NCI-H1417 (cell line): ENCODE results near the gene MCMBP.
"Not testable (repeated sequence)": the region's sequence is repeated elsewhere in the genome, so short reads cannot be mapped to it uniquely, and the experiment has no call there.

Experiments used
- DNase-seq, 3 experiments: peaks; one replicate each; lab custom pipeline; 2025; lab: John Stamatoyannopoulos, UW

The MCMBP gene

DNA sequence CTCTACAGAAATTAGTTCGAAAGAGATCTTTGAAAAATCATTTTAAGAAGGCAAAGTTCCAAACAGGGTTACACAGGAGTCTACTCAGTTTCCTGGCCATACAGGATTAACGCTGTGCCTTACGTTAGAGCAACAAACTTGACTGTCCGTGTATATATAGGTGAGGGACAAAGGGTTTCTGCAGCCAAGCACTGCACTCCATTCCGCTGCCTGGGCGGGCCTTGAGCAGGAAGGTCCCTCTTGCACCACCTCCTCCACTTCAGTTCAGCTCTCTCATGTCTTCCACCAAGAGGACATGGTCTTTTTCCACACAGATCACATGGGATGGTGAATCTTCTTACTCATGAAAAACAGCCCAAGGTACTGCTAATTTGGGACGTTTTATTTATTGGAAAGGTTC lies 43.2 kb downstream of the MCMBP start:
- no peak for DNase-seq

GRCh38 chr10:119827430-119827829 lies 45.2 kb downstream of the MCMBP start:
- no peak for DNase-seq

- no peak for DNase-seq
These were observed 45.9 kb downstream of the MCMBP start for GRCh38 chr10:119826771-119827170.

- DNase-seq: no peak
These were observed 48.3 kb downstream of the MCMBP start for GRCh38 chr10:119824299-119824698.

- peak in 1 of 3 experiments; percentile 37 for DNase-seq
These were observed 51.5 kb downstream of the MCMBP start for GRCh38 chr10:119821182-119821581.

- no peak for DNase-seq
These were observed 53.8 kb downstream of the MCMBP start for GRCh38 chr10:119818889-119819270.

DNA sequence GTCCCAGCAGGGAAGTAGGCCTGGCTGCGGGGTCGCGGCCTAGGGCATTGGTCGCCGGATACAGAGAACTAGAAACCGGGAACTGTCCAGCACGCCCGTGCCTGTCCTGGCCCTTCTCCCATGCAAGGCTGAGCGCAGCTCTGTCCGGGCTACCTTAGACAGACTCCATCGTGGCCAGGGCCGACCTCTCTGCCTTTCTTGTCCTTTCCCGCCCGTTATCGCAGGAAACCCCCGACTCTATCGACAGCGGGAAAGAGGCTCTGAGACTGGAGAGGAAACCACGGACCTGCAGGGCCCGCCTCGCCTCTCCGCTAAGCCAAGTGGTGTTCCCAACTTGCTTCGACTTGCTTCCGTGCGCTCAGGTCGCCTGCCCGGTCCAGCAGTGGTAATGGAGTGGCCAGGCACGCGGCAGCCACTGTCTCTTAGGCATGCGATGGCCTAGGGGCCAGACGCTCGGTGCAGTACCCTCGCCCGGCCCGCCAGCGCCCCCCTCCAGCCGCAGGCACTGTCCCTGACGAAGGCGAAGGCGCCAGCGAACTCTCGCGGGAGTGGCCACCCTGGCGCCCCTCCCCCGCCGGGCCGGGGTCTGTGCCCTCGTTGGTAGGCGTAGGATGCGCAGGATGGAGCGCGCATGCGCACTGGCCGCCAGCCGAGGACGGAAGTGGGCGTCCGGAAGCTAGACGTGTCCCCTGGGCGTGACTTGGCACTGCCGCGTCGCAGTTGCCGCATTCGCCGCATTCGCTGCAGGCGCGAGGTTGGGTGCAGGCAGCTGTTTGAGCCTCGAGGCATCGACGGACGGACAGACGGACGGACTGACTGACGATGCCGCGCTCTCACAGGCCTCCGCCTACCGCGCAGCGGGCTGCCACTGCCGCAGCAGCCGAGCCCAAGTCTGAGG lies 54.4 kb downstream of the MCMBP start:
- no peak for DNase-seq

DNA sequence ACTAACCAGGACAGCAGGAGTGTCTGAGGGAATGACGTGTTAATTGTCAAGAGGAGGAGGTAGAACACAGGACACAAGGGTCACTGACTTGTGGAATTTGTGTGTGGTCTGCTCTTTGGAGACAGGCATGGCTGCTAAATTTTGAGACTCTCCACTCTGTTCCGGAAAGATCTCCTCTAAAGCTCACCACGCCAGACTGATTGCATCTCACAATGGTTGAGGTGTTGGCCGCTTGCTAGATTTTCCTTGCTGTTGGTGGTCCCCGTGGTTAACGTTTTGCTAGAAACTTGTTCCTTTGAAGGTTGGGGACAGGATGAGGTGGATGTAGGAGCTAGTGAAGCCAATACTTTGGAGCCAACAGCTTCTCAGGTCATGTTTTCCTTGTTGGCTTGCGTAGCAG lies 57.0 kb downstream of the MCMBP start:
- no peak for DNase-seq

DNA sequence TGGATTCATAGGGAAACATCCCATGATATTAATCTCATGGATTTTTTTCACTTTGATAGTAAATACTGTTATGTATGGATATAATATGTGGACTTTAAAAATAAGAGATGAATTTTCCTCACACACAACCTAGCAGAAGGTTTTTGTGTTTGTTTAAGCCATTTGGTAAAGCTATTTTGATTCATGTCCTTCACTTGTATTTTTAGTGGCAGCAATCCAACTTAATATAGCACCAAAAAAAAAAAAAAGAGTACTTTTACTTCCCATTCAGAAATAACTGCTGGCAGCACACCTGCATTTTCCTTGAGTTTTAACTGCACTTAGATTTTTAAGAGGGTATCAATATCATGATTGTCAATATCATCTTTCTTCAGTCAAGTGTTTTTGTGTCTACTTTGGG lies 60.0 kb downstream of the MCMBP start:
- DNase-seq: peak in 1 of 3 experiments; percentile 9

DNA sequence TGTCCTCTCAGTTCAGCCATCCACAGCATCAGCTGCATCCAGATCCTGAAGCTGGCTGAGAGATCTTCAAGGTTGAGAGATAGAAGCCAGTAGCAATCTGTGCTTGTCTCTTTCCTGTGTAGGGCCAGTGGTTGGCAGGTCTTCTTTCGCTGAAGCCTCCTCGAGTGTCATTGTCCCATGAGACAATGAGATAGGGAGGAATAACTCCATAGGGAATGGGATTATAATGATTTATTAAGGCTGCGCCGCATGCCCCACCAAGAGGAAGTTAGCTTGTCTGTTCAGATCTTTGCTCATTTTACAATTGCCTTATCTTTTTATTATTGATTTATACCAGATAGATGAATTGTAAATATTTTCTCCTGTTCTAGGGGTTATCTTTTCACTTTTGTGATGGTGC lies 61.5 kb downstream of the MCMBP start:
- no peak for DNase-seq

DNA sequence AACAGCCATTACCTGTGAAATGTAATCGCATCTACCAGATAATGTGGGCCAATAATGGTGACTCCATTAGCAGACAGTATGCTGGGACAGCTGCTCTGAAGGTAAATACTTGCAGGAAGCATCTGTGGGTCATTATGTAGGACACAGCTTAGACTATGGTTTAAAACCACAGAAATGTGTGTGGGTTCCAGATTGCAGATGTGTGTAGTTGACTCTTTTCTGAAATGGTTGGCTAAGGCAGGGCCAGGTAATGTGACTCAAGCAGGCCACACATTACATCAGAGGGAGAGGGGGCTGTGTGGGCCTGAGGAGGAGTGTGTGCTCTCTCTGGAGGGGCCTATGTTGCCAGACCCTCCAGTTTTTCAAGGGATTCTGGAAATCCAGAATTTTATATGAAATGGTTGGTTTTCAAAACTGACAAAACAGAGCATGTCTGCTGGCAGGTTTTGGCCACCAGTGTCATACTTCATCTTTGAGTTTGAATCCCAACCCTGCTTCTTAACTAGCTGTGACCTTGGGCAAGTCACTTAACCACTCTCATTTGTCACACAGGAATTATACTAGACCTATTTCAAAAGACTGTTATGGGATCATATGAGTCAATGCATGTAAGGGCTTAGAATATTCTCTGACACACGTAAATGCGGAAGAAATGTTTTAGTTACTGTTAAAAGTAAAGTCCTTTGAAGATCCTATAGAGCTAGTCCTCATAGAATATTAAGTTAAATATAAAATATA lies 64.5 kb downstream of the MCMBP start:
- DNase-seq: no peak

DNA sequence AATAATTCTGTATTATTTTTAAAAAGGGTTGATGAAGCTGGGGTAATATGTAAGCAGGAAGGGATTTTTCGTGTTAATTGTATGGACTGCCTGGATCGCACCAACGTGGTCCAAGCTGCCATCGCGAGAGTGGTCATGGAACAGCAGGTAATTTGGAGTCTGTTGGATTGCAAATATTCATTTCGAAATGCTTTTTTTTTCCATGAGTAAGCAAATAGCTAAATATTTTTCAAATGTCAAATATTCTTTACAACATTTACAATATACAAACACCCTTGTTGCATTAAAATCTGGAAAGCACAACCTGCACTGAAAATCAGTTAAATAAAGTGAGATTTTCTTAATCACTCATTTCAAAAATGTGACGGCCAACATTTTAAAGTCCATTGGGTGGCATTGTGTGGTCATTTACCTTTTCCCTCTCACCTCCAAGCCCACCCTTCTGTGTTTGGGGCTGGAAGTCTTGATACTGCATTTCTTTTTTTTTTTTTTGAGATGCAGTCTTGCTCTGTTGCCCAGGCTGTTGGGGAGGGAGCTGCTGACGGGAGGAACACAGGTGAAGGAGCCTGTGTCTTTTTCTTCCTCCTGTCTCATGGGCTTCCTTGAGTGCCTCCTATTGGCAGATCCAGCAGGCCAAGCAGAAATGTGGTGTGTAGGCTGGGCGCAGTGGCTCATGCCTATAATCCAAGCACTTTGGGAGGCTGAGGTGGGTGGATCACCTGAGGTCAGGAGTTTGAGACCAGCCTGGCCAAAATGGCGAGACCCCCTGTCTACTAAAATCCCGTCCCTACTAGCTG lies 66.1 kb downstream of the MCMBP start:
- DNase-seq: no peak

GRCh38 chr10:119805702-119806230 lies 66.9 kb downstream of the MCMBP start:
- no peak for DNase-seq

- no peak for DNase-seq
These were observed 69.4 kb downstream of the MCMBP start for GRCh38 chr10:119803264-119803663.

- DNase-seq: peak in 1 of 3 experiments; percentile 21
These were observed 70.6 kb downstream of the MCMBP start for GRCh38 chr10:119801998-119802538.

GRCh38 chr10:119801176-119801575 lies 71.5 kb downstream of the MCMBP start:
- no peak for DNase-seq

- DNase-seq: no peak
These were observed 76.6 kb downstream of the MCMBP start for GRCh38 chr10:119796039-119796438.

DNA sequence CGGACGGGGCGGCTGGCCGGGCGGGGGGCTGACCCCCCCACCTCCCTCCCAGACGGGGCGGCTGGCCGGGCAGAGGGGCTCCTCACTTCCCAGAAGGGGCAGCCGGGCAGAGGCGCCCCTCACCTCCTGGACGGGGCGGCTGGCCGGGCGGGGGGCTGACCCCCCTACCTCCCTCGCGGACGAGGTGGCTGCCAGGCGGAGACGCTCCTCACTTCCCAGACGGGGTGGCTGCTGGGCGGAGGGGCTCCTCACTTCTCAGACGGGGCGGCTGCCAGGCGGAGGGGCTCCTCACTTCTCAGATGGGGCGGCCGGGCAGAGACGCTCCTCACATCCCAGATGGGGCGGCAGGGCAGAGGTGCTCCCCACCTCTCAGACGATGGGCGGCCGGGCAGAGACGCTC lies 77.5 kb downstream of the MCMBP start:
- not testable (repeated sequence) for DNase-seq

- no peak for DNase-seq
These were observed 86.4 kb downstream of the MCMBP start for GRCh38 chr10:119786117-119786769.

- peak in 2 of 3 experiments; percentile 24 to 48 for DNase-seq
These were observed 88.1 kb downstream of the MCMBP start for GRCh38 chr10:119784340-119785067.

DNA sequence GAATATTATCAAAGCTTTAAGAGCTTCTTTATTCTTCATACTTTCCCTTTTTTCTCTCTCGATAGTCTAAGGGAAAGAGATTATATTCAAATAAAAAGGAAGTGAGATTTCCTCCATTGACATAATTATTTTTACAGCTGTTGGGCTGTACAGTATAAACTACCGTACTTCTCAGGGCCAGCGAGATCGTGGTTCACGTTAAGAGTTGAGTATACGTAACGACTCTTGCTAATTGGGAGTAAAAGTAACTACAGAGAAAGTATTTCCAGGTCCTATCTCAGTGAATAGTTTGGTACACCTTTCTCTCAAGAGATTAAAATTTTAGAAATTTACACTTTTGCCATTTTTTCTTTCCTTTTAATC lies 89.0 kb downstream of the MCMBP start:
- DNase-seq: no peak
